Measurements from ENCODE around the gene PAX9.

Gene PAX9

GRCh38 chr14:36726128-36726527, 64.5 kb downstream of the PAX9 start:
- DNase-seq (ENCODE audit: low read depth in 4 of 4, low spot score in 1 of 4), result no peak

All from stimulated activated CD4-positive, alpha-beta T cell treated with anti-CD3 and anti-CD28 coated beads, Interleukin-1b, Interleukin-23, amount 100 ng/mL, for 24 hours (primary cell).